Measurements from ENCODE around the gene SIRT6.
"Not testable (repeated sequence)": the region's sequence is repeated elsewhere in the genome, so short reads cannot be mapped to it uniquely, and the experiment has no call there.

Gene SIRT6

GRCh38 chr19:4182084-4182810 is at the start of gene SIRT6, which contains the start of gene ANKRD24:
TSS of gene SIRT6 (minus strand) at chr19:4182563. CDS start at chr19:4182539, 24 bp downstream.
TSS of gene ANKRD24 (plus strand) at chr19:4182689. CDS start at chr19:4186426, 3,737 bp downstream.
- TF ChIP-seq CTCF (conservative IDR thresholded peaks at IDR 0.05): no peak
- peak within 1 kb of the TSS; percentile 71 for H3K27ac ChIP-seq

GRCh38 chr19:4232139-4232538 is 49.8 kb upstream of the SIRT6 start:
- not testable (repeated sequence) for H3K27ac ChIP-seq

GRCh38 chr19:4231521-4231920 is 49.2 kb upstream of the SIRT6 start:
- H3K27ac ChIP-seq: not testable (repeated sequence)

- H3K27ac ChIP-seq: not testable (repeated sequence)
Observed at GRCh38 chr19:4230237-4230636, 47.9 kb upstream of the SIRT6 start.

- H3K27ac ChIP-seq: no peak within 1 kb of the TSS
- no peak for TF ChIP-seq CTCF (conservative IDR thresholded peaks at IDR 0.05)
Observed at GRCh38 chr19:4229179-4229931, 47.0 kb upstream of the SIRT6 start, which contains the start of gene EBI3. TSS of gene EBI3 (plus strand) at chr19:4229523. CDS start at chr19:4229551, 28 bp downstream.

GRCh38 chr19:4228765-4229178 is 46.4 kb upstream of the SIRT6 start:
- no peak for TF ChIP-seq CTCF (conservative IDR thresholded peaks at IDR 0.05)

GRCh38 chr19:4227771-4228170 is 45.4 kb upstream of the SIRT6 start:
- no peak for TF ChIP-seq CTCF (conservative IDR thresholded peaks at IDR 0.05)
- H3K27ac ChIP-seq: no peak overlapping the region

More at GRCh38 chr19:4228765-4229178, 46.4 kb upstream of the SIRT6 start:
- no peak overlapping the region for H3K27ac ChIP-seq

GRCh38 chr19:4225885-4226284 is 43.5 kb upstream of the SIRT6 start:
- H3K27ac ChIP-seq: no peak overlapping the region
- TF ChIP-seq CTCF (conservative IDR thresholded peaks at IDR 0.05): no peak

GRCh38 chr19:4224470-4224869 is 42.1 kb upstream of the SIRT6 start:
- TF ChIP-seq CTCF (conservative IDR thresholded peaks at IDR 0.05): no peak
- H3K27ac ChIP-seq: no peak overlapping the region
